ENCODE data around the gene TMEM101. TPM values are rescaled to one million over a fixed set of nuclear protein-coding genes. Genes with fewer than 3 reads are reported as not detected.

TMEM101 gene
- total and polyA plus RNA-seq, 2 donors (not counting 3 experiments of a cell fraction or from before 2014, with no cell fraction given), result 30.4 to 60.2 TPM

- POLR2A ChIA-PET, result no interaction called here
- no TSS peak for BruUV-seq (replicated peaks)
These were observed 31.0 kb downstream of the TMEM101 start for GRCh38 chr17:43983515-43984411.

More at GRCh38 chr17:43983515-43984411, 31.0 kb downstream of the TMEM101 start:
- no peak overlapping the region for H3K27ac ChIP-seq (ENCODE audit: insufficient read depth, low read depth, low read length)
- H3K36me3 ChIP-seq (ENCODE audit: control insufficient read depth in 2 of 2, extremely low read depth in 1 of 2, insufficient read depth in 2 of 2, low read length in 2 of 2), result no peaks in the 10 kb centered on the region
- H3K27me3 ChIP-seq (ENCODE audit: control insufficient read depth in 2 of 2, insufficient read depth in 2 of 2, low read length in 2 of 2), result peaks cover 13% of the 10 kb centered on the region in 2 experiments
- dilution Hi-C loops (cut with MboI; ENCODE audit: extremely low pct_ligation_motif_present, low sequenced_read_pairs) (no loop called here), intact Hi-C loops (cut with micrococcal nuclease) (no loop called here)
- no peaks in the 10 kb centered on the region for H3K9me3 ChIP-seq (replicated peaks; ENCODE audit: control insufficient read depth, insufficient read depth, low read length)
- peaks cover 4% of the 10 kb centered on the region for H3K4me1 ChIP-seq (ENCODE audit: control insufficient read depth, extremely low read depth, insufficient read depth, low read length)
- H4K20me1 ChIP-seq (replicated peaks; ENCODE audit: control insufficient read depth, extremely low read depth, insufficient read depth, low read length), result no peaks in the 10 kb centered on the region
- no peak for DNase-seq (ENCODE audit: low read depth, low spot score)
- CTCF ChIA-PET, result interaction anchor here (0.6 to 2.7 kb wide), 8 partner anchors 9 to 59 kb away, joined by 3 to 14 read pairs (median 4); no protein-coding TSS in a partner anchor
- H3K4me3 ChIP-seq (replicated peaks in 1 of 3; ENCODE audit: insufficient read depth in 1 of 3, low read depth in 1 of 3, low read length in 3 of 3), result peak overlapping the region; percentile 16 to 33 (median 22)
- H3K4me2 ChIP-seq (ENCODE audit: insufficient read depth, low read length), result peak overlapping the region; percentile 37
- TF ChIP-seq JUN (IDR thresholded peaks at IDR 0.05; ENCODE audit: borderline replicate concordance, insufficient read depth, insufficient read length, low read depth), result no peak
- TF ChIP-seq MYC (IDR thresholded peaks at IDR 0.05; ENCODE audit: low read depth, low read length), result no peak
- no peak for TF ChIP-seq EZH2 (IDR thresholded peaks at IDR 0.05; ENCODE audit: borderline replicate concordance, low read depth, low read length, severe bottlenecking)
- no peak for TF ChIP-seq POLR2AphosphoS5 (IDR thresholded peaks at IDR 0.05; ENCODE audit: insufficient read depth, low read depth, low read length)
- no peak for TF ChIP-seq FOS (IDR thresholded peaks at IDR 0.05; ENCODE audit: borderline replicate concordance, insufficient read depth, low read length)
- no peak for TF ChIP-seq MAX (IDR thresholded peaks at IDR 0.05; ENCODE audit: insufficient read depth, insufficient read length)
- no peak for TF ChIP-seq POLR2A (IDR thresholded peaks at IDR 0.05; ENCODE audit: low read depth, low read length)
- peak; percentile 39 for TF ChIP-seq GATA2 (IDR thresholded peaks at IDR 0.05; ENCODE audit: insufficient read depth, insufficient read length, low read depth, low read length)
- peak; percentile 18 to 43 for TF ChIP-seq CTCF (IDR thresholded peaks at IDR 0.05; ENCODE audit: extremely low read depth in 1 of 2, insufficient read depth in 1 of 2, low read depth in 1 of 2, low read length in 2 of 2)
- no peak overlapping the region for H3K9ac ChIP-seq (replicated peaks; ENCODE audit: extremely low read depth, insufficient read depth, low read length)
- no peak for FAIRE-seq
- H3K9me1 ChIP-seq (replicated peaks; ENCODE audit: control insufficient read depth, extremely low read depth, insufficient read depth, low read length), result no peaks in the 10 kb centered on the region
- no peaks in the 10 kb centered on the region for H3K79me2 ChIP-seq (ENCODE audit: control insufficient read depth, insufficient read depth, low read length)
- H2AFZ ChIP-seq (ENCODE audit: low read depth, low read length), result peak overlapping the region; percentile 35

Measured in endothelial cell of umbilical vein (primary cell).